Stimulated activated CD8-positive, alpha-beta memory T cell treated with anti-CD3 and anti-CD28 coated beads, Interleukin-12 subunit alpha, Interleukin-12 subunit beta, amount 100 ng/mL, for 24 hours (primary cell): ENCODE data around the gene NECAP2.
"Not testable (repeated sequence)": the region's sequence is repeated elsewhere in the genome, so short reads cannot be mapped to it uniquely, and the experiment has no call there.

Experiments
- DNase-seq: peaks from one replicate; pipeline ENCODE4 v3.0.0-alpha.2; 2020; ENCODE audit errors: extremely low read depth

NECAP2 gene

DNA sequence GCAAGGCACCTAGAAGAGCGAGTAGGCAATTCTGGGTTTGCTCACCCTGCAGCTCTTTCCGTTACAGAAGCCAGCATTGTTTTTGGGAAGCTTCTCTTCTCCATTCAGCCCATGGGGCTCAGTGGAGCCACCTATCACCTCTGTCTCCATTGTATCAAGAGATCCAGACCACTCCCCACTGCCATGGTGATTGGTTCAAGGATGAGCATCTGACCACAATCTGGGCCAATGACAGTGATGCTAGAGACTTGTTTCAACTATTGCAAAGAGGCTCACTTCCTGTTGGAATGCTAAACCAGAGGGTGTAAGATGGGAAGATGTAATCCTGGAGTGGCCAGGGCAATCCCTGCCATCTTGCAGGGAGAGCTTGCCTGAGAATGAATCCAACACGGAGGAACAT is 9.9 kb upstream of the NECAP2 start:
- DNase-seq = no peak

DNA sequence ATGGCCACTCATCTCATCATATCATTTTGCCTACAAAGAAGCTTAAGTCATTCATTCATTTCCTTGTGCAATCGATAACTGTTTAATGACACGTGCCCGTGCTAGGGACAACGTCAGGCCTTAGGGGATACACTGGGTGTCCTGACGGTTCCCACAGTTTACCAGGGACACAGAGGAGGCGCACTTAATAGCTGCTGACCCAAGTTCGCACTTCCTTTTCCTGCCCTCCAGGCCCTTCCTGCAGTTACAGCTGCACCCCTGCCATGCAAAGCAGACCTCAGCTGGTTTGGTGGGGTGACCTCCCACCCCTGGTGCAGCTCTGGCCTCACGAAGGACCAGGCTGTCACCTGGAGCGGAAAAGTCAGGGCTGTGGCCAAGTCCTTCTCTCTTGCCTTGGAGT is 7.5 kb upstream of the NECAP2 start:
- no peak for DNase-seq

DNA sequence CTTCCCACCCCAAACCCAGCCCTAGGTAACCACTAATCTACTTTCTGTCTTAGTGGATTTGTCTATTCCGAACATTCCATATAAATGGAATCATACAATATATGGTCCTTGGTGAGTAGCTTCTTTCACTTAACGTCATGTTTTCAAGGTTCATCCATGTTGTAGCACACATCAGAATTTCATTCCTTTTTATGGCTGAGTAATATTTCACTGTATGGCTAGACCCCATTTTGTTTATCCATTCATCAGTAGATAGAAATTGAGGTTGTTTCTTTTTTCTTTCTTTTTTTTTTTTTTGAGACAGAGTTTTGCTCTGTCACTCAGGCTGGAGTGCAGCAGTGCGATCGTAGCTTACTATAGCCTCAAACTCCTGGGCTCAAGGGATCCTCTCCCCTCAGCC is 6.5 kb upstream of the NECAP2 start:
- DNase-seq = no peak

DNA sequence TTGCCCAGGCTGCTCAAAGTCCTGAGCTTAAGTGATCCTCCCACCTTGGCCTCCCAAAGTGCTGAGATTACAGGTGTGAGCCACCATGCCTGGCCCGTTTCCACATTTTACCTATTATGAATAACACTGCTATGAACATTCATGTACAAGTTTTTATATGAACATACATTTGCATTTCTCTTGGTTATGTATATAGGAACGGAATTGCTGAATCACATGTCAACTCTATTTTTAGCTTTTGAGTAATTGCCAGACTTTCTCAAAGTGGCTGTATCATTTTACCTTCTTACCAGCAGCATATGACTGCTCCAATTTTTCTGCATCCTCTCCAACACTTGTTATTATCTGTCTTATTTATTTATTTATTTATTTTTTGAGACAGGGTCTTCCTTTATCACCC is 6.0 kb upstream of the NECAP2 start:
- no peak for DNase-seq

DNA sequence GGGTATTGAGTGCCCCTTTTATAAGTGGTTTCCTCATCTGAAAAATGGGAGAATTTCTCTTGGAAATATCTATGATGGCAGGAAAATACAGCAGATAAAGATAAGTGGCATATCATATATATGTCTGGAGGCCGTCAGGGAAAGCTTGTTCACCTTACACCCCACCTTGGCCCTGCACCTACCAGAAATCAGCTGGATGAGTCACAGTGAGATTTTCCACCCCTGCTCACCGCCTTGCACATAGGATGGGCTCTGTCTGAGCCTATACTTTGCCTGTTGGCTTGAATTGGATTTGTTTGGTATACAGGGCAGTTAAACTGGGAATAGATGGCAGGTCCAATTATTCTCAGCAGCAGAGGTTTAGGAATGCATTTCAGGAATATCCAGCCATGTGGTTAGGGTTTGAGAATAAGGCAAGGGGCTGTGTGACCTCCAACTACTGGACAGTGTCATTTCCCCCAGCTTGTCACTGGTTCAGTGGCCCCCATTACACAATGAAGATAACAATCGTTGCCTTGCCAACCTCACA is 3.5 kb upstream of the NECAP2 start, which contains the start of gene SPATA21:
Gene SPATA21, minus strand, starts transcription at position 479 of the 529 bp plus-strand sequence. CDS start 6,053 bp downstream, outside the sequence.
- DNase-seq = no peak

DNA sequence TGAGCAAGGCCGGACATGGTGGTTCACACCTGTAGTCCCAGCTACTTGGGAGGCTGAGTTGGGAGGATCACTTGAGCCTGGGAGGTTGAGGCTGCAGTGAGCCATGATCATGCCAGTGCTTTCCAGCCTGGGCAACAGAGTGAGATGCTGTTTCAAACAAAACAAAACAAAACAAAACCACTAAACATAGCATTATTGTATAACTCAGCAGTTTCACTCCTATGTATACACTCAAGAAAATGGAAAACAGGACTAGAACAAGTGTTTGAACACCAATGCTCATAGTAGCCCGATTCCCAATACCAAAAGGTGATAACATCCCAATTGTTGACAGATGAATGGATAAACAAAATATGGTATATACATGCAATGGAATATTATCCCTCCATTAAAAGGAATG is 2.0 kb upstream of the NECAP2 start:
- DNase-seq = no peak

DNA sequence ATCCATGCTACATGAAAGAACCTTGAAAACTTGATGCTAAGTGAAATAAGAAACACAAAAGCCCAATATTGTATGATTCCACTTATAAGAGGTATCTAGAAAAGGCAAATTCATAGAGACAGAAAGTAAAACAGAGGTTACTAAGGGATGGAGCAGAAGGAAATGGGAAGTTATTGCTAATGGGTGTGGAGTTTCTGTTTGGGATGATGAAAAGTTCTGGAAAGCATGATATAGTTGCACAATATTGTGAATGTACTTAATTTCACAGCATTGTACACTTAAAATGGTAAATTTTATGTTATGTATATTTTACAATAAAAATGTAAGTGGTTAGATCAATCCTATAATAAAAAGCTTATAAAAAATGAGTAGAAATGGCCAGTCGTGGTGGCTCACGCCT is 1.6 kb upstream of the NECAP2 start:
- DNase-seq = no peak

DNA sequence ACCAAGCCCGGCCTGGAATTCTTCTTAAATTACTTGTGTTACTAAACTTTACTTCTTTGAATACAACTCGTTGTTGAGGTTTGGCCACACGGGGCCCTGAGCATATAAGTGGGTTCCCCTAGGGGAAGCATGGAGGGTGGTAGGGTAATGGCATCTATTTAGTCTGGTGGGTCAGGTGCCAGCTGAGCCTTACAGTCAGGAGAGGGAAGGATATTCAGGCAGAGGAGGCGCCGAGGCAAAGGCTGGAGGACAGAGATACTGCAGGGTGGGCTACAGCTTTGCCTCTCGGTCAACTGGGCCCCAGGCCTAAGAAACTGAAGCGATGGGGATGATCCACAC is 424 bp upstream of the NECAP2 start:
- DNase-seq = no peak

DNA sequence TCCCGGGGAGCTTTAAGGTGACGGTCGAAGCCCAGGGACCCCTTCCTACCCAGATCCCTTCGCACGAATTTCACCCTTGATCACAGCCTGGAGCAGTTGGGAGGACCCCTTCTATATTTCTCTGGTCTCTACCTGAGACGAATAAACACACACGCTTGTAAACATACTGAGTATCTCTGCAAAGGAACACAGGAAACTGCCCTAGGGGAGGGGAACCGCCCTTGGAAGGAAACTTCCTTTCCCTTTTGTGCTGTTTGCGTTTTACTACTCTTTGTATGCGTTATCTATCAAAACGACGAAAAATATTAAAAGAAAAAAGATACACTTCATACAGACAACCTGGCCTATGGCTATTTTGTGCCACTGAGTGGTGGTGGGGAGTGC is 750 bp downstream of the NECAP2 start:
- DNase-seq = no peak

DNA sequence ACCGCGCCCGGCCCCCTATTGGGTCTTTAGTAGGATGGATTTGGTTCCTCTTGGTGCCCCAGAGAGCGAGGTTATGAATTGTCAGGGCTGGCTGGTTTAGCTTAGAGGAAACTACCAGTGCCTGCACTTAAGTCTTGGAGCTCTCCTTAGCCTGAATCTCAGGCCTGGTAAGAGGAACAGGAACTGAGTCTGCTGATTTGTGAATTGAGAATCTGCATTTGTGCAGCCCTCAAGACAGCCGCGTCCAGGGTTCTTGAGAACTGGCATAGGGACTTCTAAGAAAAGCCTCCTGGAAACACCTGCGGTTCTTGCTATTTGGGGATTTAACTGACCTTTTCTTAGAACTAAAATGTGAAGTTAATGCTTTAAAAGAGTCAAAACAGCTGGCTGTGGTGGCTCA is 1.7 kb downstream of the NECAP2 start:
- no peak for DNase-seq

DNA sequence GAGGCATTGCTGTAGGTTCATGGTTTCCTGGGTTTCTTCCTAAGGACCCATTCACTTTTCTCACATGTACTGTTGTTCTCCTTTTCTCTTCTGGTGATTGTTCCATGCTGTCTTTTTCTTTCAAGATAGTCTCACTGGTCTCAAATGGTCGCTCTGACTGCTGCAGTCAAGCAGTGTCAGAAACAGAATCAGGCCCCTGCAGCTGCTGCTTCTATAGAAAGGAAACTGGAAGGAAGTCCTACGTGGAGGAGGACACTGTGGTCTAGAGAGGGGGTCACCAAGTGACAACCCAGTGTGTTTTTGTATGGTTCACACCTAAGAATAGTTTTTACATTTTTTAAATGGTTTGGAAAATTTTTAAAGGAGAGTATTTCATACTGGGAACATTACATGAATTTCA is 2.4 kb downstream of the NECAP2 start:
- no peak for DNase-seq

DNA sequence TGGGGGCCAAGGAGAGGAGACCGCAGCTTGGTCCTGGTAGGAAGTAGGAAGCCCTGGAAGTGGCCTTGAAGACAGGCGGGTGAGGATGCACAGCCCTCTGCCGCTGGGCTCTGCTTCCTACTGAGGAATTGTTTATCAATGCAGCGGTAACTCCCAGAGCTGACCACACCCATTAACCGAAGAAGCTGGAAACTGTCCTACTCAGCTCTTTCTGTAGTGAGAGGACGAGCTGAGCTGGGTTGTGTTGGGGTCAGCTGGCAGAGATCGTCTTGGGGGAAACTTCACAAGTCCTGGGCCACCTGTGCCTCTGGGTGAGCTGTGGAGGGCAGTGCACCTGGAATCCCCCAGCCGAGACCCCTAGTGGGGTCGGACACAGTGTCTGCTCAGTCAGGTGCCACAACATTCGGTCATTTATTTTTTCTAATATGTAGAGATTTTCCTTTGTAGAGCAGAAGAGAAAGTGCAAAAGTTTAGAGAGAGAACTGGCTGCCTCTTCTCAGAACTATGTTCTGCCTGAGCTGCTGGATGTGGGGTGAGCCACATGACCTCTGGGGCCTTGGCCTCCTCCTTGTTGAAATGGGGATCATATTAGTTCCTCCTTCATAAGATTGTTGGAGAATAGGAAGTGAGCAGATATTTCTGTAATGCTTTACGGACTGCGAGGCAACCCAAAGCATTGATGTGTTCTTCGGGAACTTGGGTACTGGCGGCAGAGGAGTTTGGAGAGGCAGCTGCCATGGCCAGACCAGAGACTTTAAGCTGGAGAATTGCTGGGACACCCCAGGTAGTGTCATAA is 3.6 kb downstream of the NECAP2 start:
- no peak for DNase-seq

DNA sequence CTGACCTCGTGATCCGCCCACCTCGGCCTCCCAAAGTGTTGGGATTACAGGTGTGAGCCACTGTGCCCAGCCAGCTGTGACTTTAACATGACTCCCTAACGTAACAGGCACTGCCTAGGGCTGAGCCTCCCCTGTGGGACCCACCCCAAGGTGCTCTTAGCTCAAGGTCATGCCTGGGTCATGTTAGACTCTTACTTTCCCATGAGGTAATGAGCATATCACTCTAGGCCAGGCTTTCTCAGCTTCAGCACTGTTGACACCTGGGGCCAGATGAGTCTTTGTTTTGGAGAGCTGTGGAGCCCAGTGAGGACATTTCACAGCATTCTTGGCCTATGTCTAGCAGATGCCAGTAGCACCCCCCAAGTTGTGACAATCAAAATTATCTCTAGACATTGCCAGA is 4.5 kb downstream of the NECAP2 start:
- no peak for DNase-seq

DNA sequence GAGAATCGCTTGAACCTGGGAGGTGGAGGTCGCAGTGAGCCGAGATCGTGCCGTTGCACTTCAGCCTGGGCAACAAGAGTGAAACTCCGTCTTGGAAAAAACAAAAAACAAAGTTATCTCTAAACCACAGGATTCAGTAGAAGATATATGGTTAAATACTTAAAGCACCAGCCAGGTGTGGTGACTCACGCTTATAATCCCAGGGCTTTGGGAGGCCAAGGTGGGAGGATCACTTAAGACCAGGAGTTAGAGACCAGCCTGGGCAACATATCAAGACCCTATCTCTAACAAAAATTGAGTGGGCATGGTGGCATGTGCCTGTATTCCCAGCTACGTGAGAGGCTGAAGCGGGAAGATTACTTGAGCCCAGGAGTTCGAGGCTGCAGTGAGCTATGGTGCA is 5.6 kb downstream of the NECAP2 start:
- no peak for DNase-seq

DNA sequence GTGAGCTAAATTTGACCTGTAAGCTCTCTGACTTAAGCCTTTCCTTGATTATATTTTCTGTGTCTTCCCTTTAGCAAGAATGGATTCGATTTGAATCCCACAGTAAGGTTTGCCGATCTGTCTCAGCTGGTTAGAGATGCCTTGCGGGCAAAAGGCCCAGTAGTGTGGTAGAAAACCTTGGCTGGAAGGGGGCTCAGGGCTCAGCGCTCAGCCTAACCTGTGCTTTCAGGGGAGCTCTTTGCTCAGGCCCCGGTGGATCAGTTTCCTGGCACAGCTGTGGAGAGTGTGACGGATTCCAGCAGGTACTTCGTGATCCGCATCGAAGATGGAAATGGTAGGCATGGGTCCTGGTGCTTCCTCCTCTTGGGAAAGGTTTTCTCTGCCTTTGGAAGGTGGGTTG is 7.1 kb downstream of the NECAP2 start:
- DNase-seq = no peak

DNA sequence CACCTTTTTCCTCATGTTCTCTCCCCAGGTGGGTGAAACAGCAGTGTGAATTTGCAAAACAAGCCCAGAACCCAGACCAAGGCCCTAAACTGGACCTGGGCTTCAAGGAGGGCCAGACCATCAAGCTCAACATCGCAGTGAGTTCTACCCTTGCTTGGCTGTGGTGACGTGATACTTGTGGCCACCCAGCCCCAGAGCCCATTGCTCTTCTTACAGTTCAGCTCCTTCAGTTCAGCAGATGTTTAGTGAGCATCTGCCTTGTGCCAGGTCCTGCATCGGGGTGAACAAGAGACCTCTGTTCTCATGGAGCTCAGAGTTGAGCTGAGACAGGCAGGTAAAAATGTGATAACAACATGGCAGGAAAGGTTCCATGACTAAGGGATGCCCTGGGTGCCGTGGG is 8.5 kb downstream of the NECAP2 start:
- DNase-seq = no peak

DNA sequence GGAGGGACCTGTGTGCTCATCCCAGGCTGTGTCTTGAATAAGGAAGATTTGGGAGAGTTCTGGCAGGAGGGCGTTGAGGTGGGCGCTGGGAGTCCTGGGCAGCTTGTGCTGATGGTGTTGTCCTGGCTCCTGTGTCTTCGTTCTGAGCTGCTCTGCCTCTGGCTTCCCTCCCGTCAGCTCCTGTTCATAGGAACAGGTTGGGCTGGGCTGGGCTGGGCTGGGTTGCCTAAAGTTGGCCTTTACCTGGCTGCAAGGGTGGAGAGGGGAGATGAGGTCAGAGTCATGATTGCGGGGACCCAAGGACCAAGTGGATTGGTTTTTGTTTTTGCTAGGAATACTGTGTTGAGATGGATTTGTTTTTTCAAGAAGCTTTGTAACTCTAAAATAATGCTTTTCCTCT is 9.1 kb downstream of the NECAP2 start:
- DNase-seq = no peak

DNA sequence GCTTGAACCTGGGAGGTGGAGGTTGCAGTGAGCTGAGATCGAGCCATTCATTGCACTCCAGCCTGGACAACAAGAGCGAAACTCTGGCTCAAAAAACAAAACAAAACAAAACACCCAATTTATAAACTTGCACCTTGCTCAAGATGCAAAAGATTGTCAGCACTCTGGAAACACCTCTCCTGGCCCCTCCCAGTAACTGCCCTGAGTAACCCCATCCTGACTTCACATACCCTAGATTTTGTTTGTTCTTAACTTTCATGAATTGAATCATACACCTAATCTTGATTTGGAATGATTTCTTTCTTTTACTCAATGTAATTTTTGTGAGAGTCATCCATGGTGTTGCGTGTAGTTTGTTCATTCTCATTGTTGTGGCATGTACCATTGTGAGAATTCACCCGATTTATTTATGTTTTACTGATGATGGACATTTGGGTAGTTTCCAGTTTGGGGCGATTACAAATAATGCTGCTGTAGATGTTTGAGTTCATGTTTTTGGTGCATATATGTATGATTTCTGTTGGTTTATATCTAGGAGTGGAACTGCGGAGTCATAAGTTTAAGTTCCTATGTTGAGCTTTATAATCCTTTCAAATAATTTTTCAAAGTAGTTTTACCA is 10.4 kb downstream of the NECAP2 start:
- no peak for DNase-seq

DNA sequence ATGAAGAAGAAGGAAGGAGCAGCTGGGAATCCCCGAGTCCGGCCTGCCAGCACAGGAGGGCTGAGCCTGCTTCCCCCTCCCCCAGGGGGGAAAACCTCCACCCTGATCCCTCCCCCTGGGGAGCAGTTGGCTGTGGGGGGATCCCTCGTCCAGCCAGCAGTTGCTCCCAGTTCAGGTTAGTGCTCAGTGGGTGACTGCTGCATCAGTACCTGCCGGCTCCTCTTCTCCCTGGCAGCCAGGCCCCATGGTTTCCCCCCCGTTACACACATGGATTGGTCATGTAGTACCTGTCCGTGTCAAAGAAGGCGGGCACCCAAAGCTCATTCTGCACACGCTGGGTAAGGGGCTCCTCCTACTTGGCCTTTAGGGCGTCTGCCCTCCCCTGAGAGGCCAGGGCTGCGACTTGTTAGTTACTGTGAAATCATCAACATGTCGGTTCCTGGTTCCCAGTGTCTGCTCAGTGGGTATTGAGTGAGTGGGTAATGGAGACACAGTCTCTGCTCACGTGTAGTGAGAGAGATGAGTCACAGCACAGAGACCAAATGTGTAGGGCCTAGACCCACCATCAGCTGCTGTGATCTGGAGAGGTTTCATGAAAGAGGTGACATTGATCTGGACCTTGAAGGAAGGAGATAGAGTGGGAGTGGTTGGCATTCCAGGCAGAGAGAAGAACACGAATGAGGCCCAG is 11.5 kb downstream of the NECAP2 start:
- no peak for DNase-seq

DNA sequence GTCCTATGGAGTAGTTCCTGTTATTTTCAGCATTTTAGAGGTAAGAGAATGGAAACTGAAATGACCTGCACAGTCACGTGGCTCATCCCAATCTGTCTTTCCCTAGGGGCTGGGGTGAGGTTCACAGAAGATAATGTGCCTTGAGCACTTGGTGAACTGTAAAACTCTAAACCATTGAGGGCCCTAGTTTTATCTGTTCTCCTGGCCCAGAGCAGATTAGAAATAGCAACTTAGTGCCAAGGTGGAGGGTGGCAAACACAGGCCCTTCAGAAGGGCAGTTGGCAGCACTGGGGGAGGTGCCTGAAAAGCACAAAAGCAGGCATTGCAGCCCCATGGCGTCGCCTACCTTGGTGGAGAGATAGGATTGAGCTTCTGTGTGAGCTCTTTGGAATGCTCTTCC is 14.4 kb downstream of the NECAP2 start:
- not testable (repeated sequence) for DNase-seq

DNA sequence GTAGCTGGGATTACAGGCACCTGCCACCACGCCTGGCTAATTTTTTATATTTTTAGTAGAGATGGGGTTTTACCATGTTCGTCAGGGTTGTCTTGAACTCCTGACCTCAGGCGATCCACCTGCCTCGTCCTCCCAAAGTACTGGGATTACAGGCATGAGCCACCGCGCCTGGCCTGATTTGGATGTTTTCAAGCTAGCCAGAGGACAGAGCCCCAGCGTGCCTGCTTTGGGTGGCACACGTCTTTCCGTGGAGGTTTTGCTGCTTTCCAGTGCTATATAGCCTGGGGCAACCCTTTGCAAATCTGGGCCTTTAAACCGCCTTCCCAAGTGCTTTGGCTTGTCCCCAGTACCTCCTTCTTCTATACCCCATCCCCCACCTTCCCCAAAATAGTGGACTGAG is 15.6 kb downstream of the NECAP2 start:
- DNase-seq = not testable (repeated sequence)

DNA sequence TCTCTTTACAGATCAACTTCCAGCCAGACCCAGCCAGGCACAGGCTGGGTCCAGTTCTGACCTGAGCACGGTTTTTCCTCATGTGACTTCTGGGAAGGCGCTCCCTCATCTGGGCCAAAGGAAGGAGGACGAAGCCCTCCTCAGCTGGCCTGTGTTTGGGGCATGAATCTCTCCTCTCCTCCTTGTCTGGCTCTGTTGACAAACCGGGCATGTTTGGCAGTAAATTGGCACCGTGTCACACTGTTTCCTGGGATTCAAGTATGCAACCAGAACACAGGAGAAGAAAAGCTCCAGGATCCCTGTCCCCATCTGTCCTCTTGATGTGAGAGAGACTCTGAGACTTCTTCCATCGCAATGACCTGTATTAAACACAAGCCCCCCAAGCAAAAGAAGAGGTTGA is 18.3 kb downstream of the NECAP2 start:
- DNase-seq = no peak

DNA sequence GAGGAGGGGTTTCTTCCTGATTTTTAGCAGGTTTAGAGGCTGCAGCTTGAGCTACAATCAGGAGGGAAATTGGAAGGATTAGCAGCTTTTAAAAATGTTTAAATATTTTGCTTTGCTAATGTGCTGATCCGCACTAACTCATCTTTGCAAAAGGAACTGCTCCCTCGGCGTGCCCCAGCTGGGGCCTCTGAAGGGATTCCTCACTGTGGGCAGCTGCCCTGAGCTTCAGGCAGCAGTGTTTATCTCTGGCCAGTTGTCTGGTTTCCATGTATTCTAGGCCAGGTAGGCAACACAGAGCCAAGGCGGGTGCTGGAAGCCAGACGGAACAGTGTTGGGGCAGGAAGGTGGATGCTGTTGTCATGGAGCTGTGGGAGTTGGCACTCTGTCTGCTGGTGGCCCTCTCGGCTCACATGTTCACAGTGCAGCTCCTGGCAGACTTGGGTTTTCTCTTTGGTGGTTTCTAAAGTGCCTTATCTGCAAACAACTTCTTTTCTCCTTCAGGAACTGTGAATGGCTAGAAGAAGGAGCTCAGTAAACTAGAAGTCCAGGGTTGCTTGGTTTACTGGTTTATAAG is 18.9 kb downstream of the NECAP2 start:
- no peak for DNase-seq
